HEK293 (cell line): ENCODE data around the gene GPATCH4.

Experiments used
- CTCF ChIA-PET: fragments of 350-600 bp; formaldehyde crosslinking; extraction: SDS; loops from one replicate; lab custom pipeline; 2021; ENCODE audit warnings: antibody characterized with exemption; lab: Yijun Ruan, JAX
- POLR2A ChIA-PET: fragments of 300-600 bp; formaldehyde crosslinking; extraction: SDS; loops from one replicate; lab custom pipeline; 2020; ENCODE audit warnings: antibody characterized with exemption, inconsistent platforms; lab: Yijun Ruan, JAX
- H3K27ac ChIP-seq: fragments of 200-500 bp; sonication (Bioruptor generic); 2 replicates; pipeline ENCODE4 v1.5.1; 2014; ENCODE audit warnings: low read depth, low read length, control low read depth, inconsistent platforms; ENCODE audit errors: extremely low read depth
- H3K36me3 ChIP-seq, 2 experiments: fragments of 200-500 bp in 1 of 2; sonication (Bioruptor generic) in 1 of 2; 1 replicate in 1 of 2; 2 replicates in 1 of 2; pipeline ENCODE4 v1.5.1; 2014 to 2017; ENCODE audit warnings: inconsistent platforms in 2 of 2, low read length in 2 of 2; ENCODE audit not compliant: control insufficient read depth in 2 of 2, insufficient read depth in 1 of 2
- H3K4me1 ChIP-seq: fragments of 200-500 bp; sonication (Bioruptor generic); 2 replicates; pipeline ENCODE4 v1.5.1; 2014; ENCODE audit warnings: mild to moderate bottlenecking, low read length, inconsistent platforms; ENCODE audit not compliant: control insufficient read depth, insufficient read depth
- H3K4me3 ChIP-seq: 2 replicates; pipeline ENCODE4 v1.5.1; 2011; ENCODE audit warnings: low read depth, mild to moderate bottlenecking, control low read depth, low read length, moderate library complexity
- H3K9me3 ChIP-seq: fragments of 200-500 bp; sonication (Bioruptor generic); 2 replicates; pipeline ENCODE4 v1.5.1; 2014; ENCODE audit warnings: low read depth, low read length, inconsistent platforms; ENCODE audit not compliant: control insufficient read depth, insufficient read depth
- GLIS2 ChIP-seq: fragments of 450-650 bp; formaldehyde crosslinking; IDR thresholded peaks from 2 replicates; pipeline ENCODE4 v1.5.1; 2016; ENCODE audit warnings: missing biosample characterization, missing genetic modification characterization
- RBAK ChIP-seq: fragments of 450-650 bp; formaldehyde crosslinking; IDR thresholded peaks from 2 replicates; pipeline ENCODE4 v1.5.1; 2016; ENCODE audit warnings: missing biosample characterization, missing genetic modification characterization
- SALL2 ChIP-seq: fragments of 450-650 bp; formaldehyde crosslinking; IDR thresholded peaks from 2 replicates; pipeline ENCODE4 v1.5.0; 2017; ENCODE audit warnings: missing biosample characterization, mild to moderate bottlenecking, missing genetic modification characterization, borderline replicate concordance
- ZBTB17 ChIP-seq: fragments of 450-650 bp; formaldehyde crosslinking; IDR thresholded peaks from 2 replicates; pipeline ENCODE4 v1.5.1; 2016; ENCODE audit warnings: missing biosample characterization, missing genetic modification characterization
- ZBTB20 ChIP-seq: fragments of 450-650 bp; formaldehyde crosslinking; IDR thresholded peaks from 2 replicates; pipeline ENCODE4 v1.5.1; 2016; ENCODE audit warnings: missing biosample characterization, missing genetic modification characterization
- ZNF184 ChIP-seq: fragments of 450-650 bp; IDR thresholded peaks from 2 replicates; pipeline ENCODE4 v1.5.1; 2018; ENCODE audit warnings: missing biosample characterization, mild to moderate bottlenecking, missing genetic modification characterization
- ZNF214 ChIP-seq: fragments of 450-650 bp; formaldehyde crosslinking; IDR thresholded peaks from 2 replicates; pipeline ENCODE4 v1.5.1; 2017; ENCODE audit warnings: missing biosample characterization, mild to moderate bottlenecking, missing genetic modification characterization, borderline replicate concordance
- ZNF223 ChIP-seq: fragments of 450-650 bp; formaldehyde crosslinking; IDR thresholded peaks from 2 replicates; pipeline ENCODE4 v1.5.1; 2016; ENCODE audit warnings: missing biosample characterization, missing genetic modification characterization
- ZNF266 ChIP-seq: fragments of 450-650 bp; formaldehyde crosslinking; IDR thresholded peaks from 2 replicates; pipeline ENCODE4 v1.5.1; 2016; ENCODE audit warnings: missing biosample characterization, missing genetic modification characterization, low read depth
- ZNF302 ChIP-seq: fragments of 450-650 bp; formaldehyde crosslinking; IDR thresholded peaks from 2 replicates; pipeline ENCODE4 v1.5.1; 2016; ENCODE audit warnings: missing biosample characterization, missing genetic modification characterization, low read depth
- ZNF311 ChIP-seq: fragments of 450-650 bp; formaldehyde crosslinking; IDR thresholded peaks from 2 replicates; pipeline ENCODE4 v1.5.1; 2017; ENCODE audit warnings: missing biosample characterization, missing genetic modification characterization, borderline replicate concordance
- ZNF350 ChIP-seq: fragments of 450-650 bp; formaldehyde crosslinking; IDR thresholded peaks from 2 replicates; pipeline ENCODE4 v1.5.0; 2017; ENCODE audit warnings: missing biosample characterization, mild to moderate bottlenecking, missing genetic modification characterization
- ZNF473 ChIP-seq: fragments of 450-650 bp; formaldehyde crosslinking; IDR thresholded peaks from 2 replicates; pipeline ENCODE4 v1.5.1; 2017; ENCODE audit warnings: missing biosample characterization, missing genetic modification characterization
- ZNF48 ChIP-seq: fragments of 450-650 bp; formaldehyde crosslinking; IDR thresholded peaks from 2 replicates; pipeline ENCODE4 v1.5.1; 2016; ENCODE audit warnings: missing biosample characterization, missing genetic modification characterization
- ZNF514 ChIP-seq: fragments of 450-650 bp; formaldehyde crosslinking; IDR thresholded peaks from 2 replicates; pipeline ENCODE4 v1.5.1; 2016; ENCODE audit warnings: missing biosample characterization, missing genetic modification characterization
- ZNF521 ChIP-seq: fragments of 450-650 bp; formaldehyde crosslinking; IDR thresholded peaks from 2 replicates; pipeline ENCODE4 v1.5.1; 2017; ENCODE audit warnings: missing biosample characterization, mild to moderate bottlenecking, missing genetic modification characterization
- ZNF529 ChIP-seq: fragments of 450-650 bp; formaldehyde crosslinking; IDR thresholded peaks from 2 replicates; pipeline ENCODE4 v1.5.1; 2017; ENCODE audit warnings: missing genetic modification characterization, missing biosample characterization; ENCODE audit not compliant: insufficient replicate concordance
- ZNF530 ChIP-seq: fragments of 450-650 bp; formaldehyde crosslinking; IDR thresholded peaks from 2 replicates; pipeline ENCODE4 v1.5.1; 2016; ENCODE audit warnings: low read depth, missing biosample characterization, missing genetic modification characterization
- ZNF549 ChIP-seq: fragments of 450-650 bp; IDR thresholded peaks from 2 replicates; pipeline ENCODE4 v1.5.1; 2018; ENCODE audit warnings: missing biosample characterization, missing genetic modification characterization, mild to moderate bottlenecking, inconsistent platforms, moderate library complexity
- ZNF571 ChIP-seq: fragments of 450-650 bp; formaldehyde crosslinking; IDR thresholded peaks from 2 replicates; pipeline ENCODE4 v1.5.0; 2017; ENCODE audit warnings: missing biosample characterization, missing genetic modification characterization
- ZNF600 ChIP-seq: fragments of 450-650 bp; formaldehyde crosslinking; IDR thresholded peaks from 2 replicates; pipeline ENCODE4 v1.5.1; 2016; ENCODE audit warnings: missing biosample characterization, missing genetic modification characterization
- TF ChIP-seq, protein P1 (sequence below): fragments of 450-650 bp; formaldehyde crosslinking; IDR thresholded peaks from 2 replicates; pipeline ENCODE4 v1.5.1; 2016; ENCODE audit warnings: missing biosample characterization, missing genetic modification characterization, low read depth
- TF ChIP-seq, protein P2 (sequence below): fragments of 450-650 bp; formaldehyde crosslinking; IDR thresholded peaks from 2 replicates; pipeline ENCODE4 v1.5.1; 2017; ENCODE audit warnings: missing biosample characterization, missing genetic modification characterization
- TF ChIP-seq, protein P3 (sequence below): fragments of 450-650 bp; formaldehyde crosslinking; IDR thresholded peaks from 2 replicates; pipeline ENCODE4 v1.5.1; 2016; ENCODE audit warnings: missing biosample characterization, missing genetic modification characterization, borderline replicate concordance
- TF ChIP-seq, protein P4 (sequence below): fragments of 450-650 bp; formaldehyde crosslinking; IDR thresholded peaks from 2 replicates; pipeline ENCODE4 v1.5.1; 2016; ENCODE audit warnings: missing biosample characterization, missing genetic modification characterization

GPATCH4 gene

DNA sequence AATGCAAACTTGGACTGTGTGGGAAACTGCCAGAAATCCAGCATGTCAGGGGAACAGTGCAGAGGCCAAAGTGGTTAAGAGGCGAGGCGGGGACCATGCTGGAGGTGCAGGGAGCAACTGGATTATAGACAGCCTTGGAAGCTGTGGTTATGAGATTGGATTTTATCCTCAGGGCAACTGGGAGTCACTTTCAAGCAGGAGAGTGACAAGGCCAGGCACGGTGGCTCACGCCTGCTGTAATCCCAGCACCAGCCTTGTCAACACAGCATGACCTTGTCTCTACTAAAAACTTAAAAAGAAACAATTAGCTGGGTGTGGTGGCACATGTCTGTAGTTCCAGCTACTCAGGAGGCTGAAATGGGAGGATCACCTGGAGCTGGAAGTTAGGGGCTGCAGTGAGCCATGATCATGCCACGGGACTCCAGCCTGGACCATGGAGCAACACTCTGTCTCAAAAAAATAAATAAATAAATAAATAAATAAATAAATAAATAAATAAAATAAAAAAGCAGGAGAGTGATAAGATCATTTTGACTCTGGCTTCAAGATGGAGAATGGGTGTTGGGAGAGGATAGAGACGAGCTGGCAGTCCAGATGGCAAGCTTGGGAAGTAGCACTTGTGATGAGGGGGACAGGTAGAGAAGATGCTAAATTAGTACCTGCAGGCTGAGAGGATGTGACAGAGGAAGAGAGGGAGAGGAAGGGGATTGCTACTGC, 21.5 kb upstream of the GPATCH4 start (continued):
- TF ChIP-seq, protein P1, sequence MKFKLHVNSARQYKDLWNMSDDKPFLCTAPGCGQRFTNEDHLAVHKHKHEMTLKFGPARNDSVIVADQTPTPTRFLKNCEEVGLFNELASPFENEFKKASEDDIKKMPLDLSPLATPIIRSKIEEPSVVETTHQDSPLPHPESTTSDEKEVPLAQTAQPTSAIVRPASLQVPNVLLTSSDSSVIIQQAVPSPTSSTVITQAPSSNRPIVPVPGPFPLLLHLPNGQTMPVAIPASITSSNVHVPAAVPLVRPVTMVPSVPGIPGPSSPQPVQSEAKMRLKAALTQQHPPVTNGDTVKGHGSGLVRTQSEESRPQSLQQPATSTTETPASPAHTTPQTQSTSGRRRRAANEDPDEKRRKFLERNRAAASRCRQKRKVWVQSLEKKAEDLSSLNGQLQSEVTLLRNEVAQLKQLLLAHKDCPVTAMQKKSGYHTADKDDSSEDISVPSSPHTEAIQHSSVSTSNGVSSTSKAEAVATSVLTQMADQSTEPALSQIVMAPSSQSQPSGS (tag by site-specific recombination): no peak
- TF ChIP-seq ZNF223 (tag by site-specific recombination): 0 out of 2 replicates have a peak, but pooled peaks have one; percentile 25
- no peak for TF ChIP-seq GLIS2 (tag by site-specific recombination)
- no peak for TF ChIP-seq ZNF473 (tag by site-specific recombination)
- 0 out of 2 replicates have a peak, but pooled peaks have one; percentile 54 for TF ChIP-seq ZNF302
- TF ChIP-seq ZBTB17 (tag by site-specific recombination): no peak
- peak; percentile 88 for TF ChIP-seq ZNF530 (tag by site-specific recombination)
- peak; percentile 98 for TF ChIP-seq ZNF266 (tag by site-specific recombination)
- TF ChIP-seq ZNF48 (tag by site-specific recombination): no peak
- peak; percentile 98 for TF ChIP-seq ZNF514 (tag by site-specific recombination)
- TF ChIP-seq, all 188 proteins: peak for 72

DNA sequence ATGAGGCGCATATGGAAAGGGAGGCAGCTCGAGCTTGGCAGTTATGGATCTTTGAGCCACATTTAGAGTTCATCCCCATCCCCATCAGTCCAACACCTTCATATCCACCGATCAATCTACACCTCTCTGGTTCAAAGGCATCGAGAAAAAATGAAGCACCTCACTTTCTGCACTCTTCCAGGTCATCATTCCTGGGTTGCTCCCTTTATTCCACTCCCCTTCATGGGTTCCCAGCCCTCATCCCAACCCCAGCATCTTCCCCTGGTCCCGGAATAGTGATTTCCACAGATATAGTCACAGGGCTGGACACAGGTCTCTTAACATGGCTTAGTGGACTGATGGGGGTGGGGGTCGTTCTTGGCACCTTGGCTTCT, 18.3 kb upstream of the GPATCH4 start:
- Histone ChIP-seq H3K27ac (no peak overlapping the region), H3K9me3 (no peaks in the 10 kb centered on the region), H3K4me3 (no peak overlapping the region), H3K36me3 (no peaks in the 10 kb centered on the region), H3K4me1 (peaks cover 5% of the 10 kb centered on the region)
- TF ChIP-seq ZNF350 (tag by site-specific recombination): no peak
- no peak for TF ChIP-seq ZNF529 (tag by site-specific recombination)
- TF ChIP-seq SALL2: no peak
- TF ChIP-seq ZNF600: 0 out of 2 replicates have a peak, but pooled peaks have one; percentile 3
- 0 out of 2 replicates have a peak, but pooled peaks have one; percentile 19 for TF ChIP-seq ZNF571 (tag by site-specific recombination)
- TF ChIP-seq ZNF184 (tag by site-specific recombination): no peak
- TF ChIP-seq ZNF549 (tag by site-specific recombination): no peak
- no peak for TF ChIP-seq ZBTB20 (tag by site-specific recombination)
- no peak for TF ChIP-seq ZNF214 (tag by site-specific recombination)
- TF ChIP-seq, protein P2, sequence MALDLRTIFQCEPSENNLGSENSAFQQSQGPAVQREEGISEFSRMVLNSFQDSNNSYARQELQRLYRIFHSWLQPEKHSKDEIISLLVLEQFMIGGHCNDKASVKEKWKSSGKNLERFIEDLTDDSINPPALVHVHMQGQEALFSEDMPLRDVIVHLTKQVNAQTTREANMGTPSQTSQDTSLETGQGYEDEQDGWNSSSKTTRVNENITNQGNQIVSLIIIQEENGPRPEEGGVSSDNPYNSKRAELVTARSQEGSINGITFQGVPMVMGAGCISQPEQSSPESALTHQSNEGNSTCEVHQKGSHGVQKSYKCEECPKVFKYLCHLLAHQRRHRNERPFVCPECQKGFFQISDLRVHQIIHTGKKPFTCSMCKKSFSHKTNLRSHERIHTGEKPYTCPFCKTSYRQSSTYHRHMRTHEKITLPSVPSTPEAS (tag by site-specific recombination): no peak
- TF ChIP-seq ZNF311: no peak
- TF ChIP-seq, protein P3, sequence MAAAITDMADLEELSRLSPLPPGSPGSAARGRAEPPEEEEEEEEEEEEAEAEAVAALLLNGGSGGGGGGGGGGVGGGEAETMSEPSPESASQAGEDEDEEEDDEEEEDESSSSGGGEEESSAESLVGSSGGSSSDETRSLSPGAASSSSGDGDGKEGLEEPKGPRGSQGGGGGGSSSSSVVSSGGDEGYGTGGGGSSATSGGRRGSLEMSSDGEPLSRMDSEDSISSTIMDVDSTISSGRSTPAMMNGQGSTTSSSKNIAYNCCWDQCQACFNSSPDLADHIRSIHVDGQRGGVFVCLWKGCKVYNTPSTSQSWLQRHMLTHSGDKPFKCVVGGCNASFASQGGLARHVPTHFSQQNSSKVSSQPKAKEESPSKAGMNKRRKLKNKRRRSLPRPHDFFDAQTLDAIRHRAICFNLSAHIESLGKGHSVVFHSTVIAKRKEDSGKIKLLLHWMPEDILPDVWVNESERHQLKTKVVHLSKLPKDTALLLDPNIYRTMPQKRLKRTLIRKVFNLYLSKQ (tag by site-specific recombination): no peak
- TF ChIP-seq RBAK: no peak
- no peak for TF ChIP-seq ZNF521
- TF ChIP-seq, protein P4, sequence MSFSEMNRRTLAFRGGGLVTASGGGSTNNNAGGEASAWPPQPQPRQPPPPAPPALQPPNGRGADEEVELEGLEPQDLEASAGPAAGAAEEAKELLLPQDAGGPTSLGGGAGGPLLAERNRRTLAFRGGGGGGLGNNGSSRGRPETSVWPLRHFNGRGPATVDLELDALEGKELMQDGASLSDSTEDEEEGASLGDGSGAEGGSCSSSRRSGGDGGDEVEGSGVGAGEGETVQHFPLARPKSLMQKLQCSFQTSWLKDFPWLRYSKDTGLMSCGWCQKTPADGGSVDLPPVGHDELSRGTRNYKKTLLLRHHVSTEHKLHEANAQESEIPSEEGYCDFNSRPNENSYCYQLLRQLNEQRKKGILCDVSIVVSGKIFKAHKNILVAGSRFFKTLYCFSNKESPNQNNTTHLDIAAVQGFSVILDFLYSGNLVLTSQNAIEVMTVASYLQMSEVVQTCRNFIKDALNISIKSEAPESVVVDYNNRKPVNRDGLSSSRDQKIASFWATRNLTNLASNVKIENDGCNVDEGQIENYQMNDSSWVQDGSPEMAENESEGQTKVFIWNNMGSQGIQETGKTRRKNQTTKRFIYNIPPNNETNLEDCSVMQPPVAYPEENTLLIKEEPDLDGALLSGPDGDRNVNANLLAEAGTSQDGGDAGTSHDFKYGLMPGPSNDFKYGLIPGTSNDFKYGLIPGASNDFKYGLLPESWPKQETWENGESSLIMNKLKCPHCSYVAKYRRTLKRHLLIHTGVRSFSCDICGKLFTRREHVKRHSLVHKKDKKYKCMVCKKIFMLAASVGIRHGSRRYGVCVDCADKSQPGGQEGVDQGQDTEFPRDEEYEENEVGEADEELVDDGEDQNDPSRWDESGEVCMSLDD (tag by site-specific recombination): no peak
- CTCF ChIA-PET: interaction anchor here (0.5 to 4.7 kb wide), 35 partner anchors 8 to 1209 kb away, joined by 3 to 45 read pairs (median 4); partner anchors contain the start of genes CRABP2, GPATCH4, NAXE and NES
- POLR2A ChIA-PET: interaction anchor here (1.3 kb wide), 1 partner anchor 109 kb away, joined by 6 read pairs; the partner anchor contains the start of genes ISG20L2 and METTL25B
